Activated naive CD4-positive, alpha-beta T cell (primary cell): Measurements from ENCODE around the gene CMIP.
"Not testable (repeated sequence)": the region's sequence is repeated elsewhere in the genome, so short reads cannot be mapped to it uniquely, and the experiment has no call there.

ENCODE experiments used
- DNase-seq, 4 experiments: peaks; one replicate each; lab custom pipeline; 2025; lab: John Stamatoyannopoulos, UW

The CMIP gene

GRCh38 chr16:81517629-81518438 lies 73.2 kb downstream of the CMIP start:
- DNase-seq: no peak

DNA sequence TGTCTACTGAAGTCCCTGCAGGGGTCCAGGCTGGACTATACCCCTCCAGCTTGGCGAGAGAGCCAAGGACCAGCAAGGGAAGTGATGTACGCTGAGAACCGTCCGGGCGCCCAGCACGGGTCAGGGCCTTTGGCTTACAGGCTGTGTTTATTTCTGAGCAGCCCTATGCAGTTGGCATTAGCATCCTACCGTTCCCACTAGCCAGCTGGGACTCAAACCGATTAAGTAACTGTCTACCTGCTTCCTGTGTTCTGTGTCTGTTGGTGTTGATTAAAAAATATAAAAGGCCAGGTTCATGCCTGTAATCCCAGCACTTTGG lies 73.8 kb downstream of the CMIP start:
- no peak for DNase-seq

DNA sequence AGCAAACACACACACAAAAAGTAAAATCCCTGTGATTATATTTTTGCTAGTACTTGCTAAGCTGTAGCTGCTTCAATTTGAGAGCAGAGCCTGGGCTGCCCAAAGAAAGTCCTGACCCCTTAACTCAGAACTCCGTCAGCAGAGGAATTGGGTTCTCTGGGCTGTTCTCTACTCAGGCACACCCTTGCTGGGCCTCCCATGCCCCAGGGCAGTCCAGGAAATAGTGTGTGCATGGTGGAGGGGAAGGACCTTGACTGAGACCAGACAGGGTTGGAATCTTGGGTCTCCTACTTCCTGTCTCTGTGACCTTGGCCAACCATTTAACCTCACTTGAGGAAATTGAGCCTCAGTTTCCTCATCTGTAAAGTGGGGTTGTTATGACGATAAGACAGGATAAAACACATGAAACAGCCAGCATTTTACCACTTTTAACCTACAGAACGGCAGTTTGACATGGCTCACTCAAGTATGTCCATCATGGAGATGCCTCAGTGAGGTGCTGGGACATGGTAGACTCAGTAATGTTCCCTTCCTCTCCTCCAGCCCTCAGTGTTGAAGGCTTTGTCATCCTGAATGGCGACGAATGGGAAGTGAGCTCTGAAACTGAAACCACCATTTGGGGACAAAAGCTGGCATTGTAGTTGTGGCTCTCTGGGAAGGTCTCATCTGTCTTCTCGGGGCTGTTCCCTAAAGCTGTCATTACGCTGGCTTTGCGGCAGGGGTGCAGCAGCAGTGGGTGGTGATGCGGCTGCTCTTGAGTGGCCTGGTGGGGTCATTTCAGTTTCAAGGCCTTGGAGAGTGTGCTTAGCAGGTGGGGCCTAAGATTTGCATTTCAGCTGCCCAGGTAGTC lies 74.9 kb downstream of the CMIP start:
- no peak for DNase-seq

- no peak for DNase-seq
These were observed 75.5 kb downstream of the CMIP start for GRCh38 chr16:81520151-81520470.

- no peak for DNase-seq
These were observed 76.0 kb downstream of the CMIP start for GRCh38 chr16:81520560-81521135.

- DNase-seq: peak in 2 of 4 experiments; percentile 49 to 50
These were observed 76.6 kb downstream of the CMIP start for GRCh38 chr16:81521141-81521626.

DNA sequence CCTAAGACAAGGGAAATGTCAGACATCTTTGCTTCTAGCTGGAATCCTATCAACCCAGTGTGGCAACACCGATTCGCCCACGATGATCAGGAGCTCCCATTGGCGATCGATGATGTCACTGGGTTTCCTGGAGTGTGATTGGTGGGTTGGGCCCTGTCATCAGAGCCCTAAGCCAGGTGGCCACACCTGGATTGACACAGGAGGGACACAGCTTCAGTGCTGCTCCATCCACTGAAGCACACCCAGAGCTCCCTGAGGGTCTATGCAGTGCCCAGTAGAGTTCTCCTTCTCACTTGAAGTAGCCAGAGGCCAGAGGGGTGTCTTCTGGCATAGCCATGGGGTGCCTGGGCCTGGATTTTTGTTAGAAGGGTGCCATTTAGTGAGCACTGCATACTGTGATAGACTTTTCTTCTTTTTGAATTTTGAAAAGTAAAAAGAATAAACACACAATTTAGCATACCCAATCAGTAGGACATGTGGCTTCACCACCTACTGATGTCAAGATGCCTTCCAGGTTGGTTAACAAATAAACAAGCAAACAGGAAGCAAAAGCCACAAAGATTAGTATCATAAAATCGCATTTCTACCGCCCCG lies 77.6 kb downstream of the CMIP start:
- DNase-seq: no peak

- DNase-seq: not testable (repeated sequence)
These were observed 78.2 kb downstream of the CMIP start for GRCh38 chr16:81522851-81523250.

GRCh38 chr16:81523387-81524115 lies 78.9 kb downstream of the CMIP start:
- no peak for DNase-seq

DNA sequence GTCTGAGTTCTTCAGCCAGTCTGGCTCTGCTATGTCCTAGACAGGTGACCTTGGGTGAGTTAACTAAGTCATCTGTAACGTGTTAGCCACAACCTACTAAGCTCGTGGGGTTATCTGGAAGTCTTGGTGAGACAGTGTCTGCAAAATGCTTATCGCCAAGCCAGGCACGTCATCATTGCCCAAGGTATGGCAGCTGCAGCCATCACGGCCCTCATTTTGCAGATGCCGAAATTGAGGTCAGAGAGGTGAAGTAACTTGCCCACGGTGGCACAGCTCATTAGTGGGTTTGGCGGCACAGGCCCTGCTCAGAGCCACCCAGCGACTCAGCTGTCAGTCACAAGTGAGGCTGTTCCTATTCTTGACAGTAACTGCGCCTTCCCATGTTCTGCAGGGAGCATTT lies 79.8 kb downstream of the CMIP start:
- DNase-seq: peak in 1 of 4 experiments; percentile 5

- DNase-seq: not testable (repeated sequence)
These were observed 80.3 kb downstream of the CMIP start for GRCh38 chr16:81524885-81525284.

DNA sequence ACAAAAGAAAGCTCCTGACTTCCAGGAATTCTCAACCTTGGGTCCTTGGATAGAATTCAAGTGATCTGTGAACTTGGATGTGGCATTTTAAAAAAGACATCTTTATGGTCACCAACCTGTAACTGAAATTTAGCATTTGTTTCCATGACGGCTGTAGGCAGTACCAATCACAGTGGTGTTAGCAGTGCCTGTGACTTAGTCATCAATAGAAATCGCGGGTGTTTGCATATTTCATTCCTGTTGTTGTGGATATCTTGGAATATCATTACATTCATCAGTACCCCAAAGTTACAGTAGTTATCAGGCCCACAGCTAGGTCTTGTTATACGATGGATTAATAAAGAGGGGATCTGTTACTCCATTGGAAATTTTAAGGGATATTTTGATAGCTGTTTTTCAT lies 81.6 kb downstream of the CMIP start:
- no peak for DNase-seq

- no peak for DNase-seq
These were observed 82.3 kb downstream of the CMIP start for GRCh38 chr16:81526935-81527334.

DNA sequence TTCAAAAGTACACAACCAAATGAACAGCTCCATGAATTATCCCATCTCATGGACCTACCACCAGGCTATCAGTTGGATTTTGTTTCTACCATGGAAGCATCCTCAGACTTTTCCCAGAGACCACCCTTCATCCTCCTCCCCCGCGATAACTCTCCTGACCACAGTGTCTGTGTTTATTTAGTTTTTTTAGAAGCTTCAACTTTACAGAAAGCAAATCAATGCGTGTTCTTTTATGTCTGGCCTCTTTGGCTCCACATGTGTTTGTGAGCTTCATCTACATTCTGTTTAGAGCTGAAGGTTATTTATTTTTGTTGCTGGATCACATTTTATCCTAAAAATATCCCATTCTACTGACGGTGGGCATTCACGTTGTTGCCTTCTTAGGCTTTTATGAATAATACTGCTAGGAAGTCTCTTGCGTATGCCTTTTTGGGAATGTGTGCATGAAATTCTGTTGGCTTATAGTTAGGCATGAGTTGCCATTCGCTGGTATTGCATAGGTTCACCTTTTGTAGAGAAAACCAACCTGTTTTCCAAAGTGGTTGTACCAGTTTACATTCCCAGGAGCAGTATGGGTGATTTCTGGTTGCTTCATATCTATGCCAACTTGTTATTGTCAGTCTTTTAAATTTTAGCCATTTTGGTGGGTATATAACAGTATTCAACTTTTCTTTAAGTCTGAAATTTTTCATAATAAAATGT lies 83.0 kb downstream of the CMIP start:
- DNase-seq: no peak

GRCh38 chr16:81528256-81528655 lies 83.6 kb downstream of the CMIP start:
- no peak for DNase-seq

DNA sequence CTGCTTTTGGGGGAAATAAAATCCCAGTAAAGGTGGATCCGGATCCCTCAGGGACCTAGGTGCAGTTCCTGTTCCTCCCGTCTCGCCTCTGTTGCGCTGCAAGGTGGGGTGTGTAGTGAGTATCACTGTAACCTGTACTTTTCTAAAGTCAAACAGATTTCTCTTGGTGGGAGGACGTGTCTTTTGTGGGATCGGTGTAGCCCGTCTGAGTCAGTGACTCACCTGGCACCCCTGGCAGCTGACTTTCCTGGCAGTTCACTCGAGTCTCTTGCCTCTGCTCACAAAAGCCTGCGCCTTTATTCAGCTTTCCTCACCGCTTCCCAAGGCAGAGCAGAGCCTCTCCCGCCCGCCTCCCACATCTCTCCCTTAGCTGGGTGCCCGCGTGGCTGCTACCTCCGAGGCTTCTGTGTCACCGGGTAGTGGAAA lies 85.7 kb downstream of the CMIP start:
- no peak for DNase-seq

GRCh38 chr16:81530814-81531213 lies 86.2 kb downstream of the CMIP start:
- DNase-seq: no peak

DNA sequence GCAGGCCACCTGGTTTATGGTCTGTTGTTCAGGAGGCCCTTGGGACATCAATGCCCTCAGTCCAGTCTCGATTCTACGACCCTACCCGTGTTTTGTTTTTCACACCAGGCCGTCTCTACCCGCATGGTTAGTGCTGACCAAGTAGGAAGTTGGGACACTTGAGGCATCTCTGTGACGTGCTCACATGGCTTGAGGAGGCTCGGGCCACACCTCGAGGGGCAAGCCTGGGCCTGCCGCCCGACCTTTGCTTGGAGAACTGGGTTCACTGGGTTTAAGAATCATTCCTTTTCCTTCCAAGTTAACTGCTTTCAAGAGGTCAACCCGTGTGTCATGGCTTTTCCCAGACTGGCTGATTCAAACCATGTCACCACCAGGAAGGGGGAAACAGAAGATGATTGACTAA lies 86.8 kb downstream of the CMIP start:
- no peak for DNase-seq

DNA sequence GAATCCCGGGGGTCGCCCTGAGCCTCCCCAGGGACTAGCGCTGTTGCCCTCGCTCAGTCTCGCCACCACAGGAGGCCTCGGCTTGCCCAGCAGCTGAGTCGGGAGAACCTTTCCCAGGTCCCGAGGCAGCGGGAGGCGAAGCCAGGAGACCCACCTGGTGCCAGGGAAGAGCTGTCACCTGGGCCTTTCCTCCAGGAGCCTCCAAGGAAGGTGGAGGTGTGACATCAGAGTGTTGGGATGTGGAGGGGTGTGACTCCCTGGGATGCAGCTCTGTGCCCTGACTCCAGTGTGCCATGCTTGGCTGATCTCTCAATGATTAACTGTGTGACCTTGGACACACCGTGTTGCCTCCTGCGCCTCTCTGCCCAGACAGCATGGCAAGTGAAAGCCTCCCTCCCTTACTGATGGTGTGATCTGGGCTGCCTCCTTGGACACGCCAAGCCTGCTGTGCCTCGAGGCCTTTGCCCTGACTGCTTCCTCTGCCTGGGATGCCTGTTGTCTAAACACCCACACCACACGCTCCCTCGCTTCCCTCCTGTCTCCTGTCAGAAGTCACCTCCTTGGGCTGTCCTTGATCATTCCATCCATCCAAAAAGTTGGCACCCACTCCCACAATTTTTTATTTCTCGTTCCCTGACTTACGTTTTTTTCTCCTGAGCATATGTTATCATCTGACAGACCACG lies 88.0 kb downstream of the CMIP start:
- no peak for DNase-seq

DNA sequence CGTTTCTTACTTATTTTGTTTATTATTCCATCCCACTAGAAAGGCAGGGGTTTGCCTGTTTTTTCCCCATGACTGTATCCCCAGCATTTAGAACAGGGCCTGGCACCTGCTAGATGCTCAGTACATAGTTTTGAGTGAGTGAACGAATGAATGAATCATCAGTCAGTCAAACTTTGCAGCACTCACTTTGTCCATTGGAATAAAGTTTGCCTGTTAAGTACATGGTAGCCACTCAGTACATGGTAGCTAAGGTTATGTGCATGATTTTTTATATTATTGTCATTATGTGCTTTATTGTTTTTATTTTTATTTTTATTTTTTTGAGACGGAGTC lies 88.5 kb downstream of the CMIP start:
- no peak for DNase-seq
